GM18951 (cell line): ENCODE measurements around the gene VPS35L.
A peak's percentile ranks its signal among the peaks of the same experiment; 100 is the strongest.

Experiments used
- POLR2A ChIP-seq: IDR thresholded peaks from 4 replicates; pipeline ENCODE4 v1.6.1; 2011; ENCODE audit warnings: mild to moderate bottlenecking; ENCODE audit not compliant: insufficient read length, insufficient read depth; ENCODE audit errors: extremely low read depth
- in situ Hi-C: fragments of 300-500 bp; cut with MboI; formaldehyde crosslinking; loops from one replicate; pipeline ENCODE4 v1.12.0; 2022; ENCODE audit warnings: low sequenced_read_pairs, mixed read lengths, inconsistent platforms; ENCODE audit not compliant: unreplicated experiment

VPS35L gene, protein sequence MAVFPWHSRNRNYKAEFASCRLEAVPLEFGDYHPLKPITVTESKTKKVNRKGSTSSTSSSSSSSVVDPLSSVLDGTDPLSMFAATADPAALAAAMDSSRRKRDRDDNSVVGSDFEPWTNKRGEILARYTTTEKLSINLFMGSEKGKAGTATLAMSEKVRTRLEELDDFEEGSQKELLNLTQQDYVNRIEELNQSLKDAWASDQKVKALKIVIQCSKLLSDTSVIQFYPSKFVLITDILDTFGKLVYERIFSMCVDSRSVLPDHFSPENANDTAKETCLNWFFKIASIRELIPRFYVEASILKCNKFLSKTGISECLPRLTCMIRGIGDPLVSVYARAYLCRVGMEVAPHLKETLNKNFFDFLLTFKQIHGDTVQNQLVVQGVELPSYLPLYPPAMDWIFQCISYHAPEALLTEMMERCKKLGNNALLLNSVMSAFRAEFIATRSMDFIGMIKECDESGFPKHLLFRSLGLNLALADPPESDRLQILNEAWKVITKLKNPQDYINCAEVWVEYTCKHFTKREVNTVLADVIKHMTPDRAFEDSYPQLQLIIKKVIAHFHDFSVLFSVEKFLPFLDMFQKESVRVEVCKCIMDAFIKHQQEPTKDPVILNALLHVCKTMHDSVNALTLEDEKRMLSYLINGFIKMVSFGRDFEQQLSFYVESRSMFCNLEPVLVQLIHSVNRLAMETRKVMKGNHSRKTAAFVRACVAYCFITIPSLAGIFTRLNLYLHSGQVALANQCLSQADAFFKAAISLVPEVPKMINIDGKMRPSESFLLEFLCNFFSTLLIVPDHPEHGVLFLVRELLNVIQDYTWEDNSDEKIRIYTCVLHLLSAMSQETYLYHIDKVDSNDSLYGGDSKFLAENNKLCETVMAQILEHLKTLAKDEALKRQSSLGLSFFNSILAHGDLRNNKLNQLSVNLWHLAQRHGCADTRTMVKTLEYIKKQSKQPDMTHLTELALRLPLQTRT

DNA sequence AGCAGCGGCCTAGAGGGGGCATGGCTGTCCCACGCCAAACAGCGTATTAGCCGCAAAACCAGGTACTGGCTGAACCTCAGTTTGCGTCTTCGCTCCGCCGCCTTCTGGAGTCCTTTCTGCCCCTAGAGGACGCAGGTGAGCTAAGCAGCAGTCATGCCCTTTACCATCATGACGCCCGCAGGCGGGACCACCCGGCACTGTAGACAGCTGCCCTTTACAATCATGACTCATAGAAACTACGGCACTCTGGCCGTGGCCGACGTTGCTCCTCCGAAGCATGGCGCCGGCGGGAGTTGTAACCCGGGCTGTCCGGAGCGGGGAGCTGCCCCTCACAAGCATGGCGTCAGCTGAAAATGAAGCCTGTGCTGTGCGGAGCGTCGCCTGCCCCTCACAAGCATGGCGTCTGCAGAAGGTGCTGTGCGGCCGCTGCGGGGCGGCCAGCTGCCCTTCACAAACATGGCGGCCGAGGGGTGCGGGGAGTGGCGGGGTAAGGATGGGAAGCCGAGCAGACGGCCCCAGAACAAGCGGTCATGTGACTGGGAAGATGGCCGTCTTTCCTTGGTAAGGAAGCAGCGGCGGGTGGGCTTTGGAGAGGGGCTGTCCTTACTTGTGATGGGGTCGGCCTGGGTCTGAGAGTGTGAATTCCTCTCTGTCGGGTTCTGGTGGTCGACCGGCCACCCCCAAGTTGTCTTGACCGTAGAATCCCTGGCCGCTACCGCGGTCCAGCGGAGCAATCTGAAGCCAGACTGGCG, at the start of gene VPS35L:
TSS of gene VPS35L (plus strand) at position 518 of the 752 bp plus-strand sequence. CDS start at position 545, 27 bp downstream.
- in situ Hi-C loops = no loop called here
- peak; percentile 76 for TF ChIP-seq POLR2A

- TF ChIP-seq POLR2A = no peak
- in situ Hi-C loops = loop anchor here (10.0 kb wide), 2 partner anchors 122 to 422 kb away; no protein-coding TSS in a partner anchor
These were observed 48.5 kb upstream of the VPS35L start for GRCh38 chr16:19506965-19507364.

GRCh38 chr16:19507867-19508266, 47.6 kb upstream of the VPS35L start:
- no peak for TF ChIP-seq POLR2A
- in situ Hi-C loops = loop anchor here (10.0 kb wide), 2 partner anchors 123 to 423 kb away; no protein-coding TSS in a partner anchor

DNA sequence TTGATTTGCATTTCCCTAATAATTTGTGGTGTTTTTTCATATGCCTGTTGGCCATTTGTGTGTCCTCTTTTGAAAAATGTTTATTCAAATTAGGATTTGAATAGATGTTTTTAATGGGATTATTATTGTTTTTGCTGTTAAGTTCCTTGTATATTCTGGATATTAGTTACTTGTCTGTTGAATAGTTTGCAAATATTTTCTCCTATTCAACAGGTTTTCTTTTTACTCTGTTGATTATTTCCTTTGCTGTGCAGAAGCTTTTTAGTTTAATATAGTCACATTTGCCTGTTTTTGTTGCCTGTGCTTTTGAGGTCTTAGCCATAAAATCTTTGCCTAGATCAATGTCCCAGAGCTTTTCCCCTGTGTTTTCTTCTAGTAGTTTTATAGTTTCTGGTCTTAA, 43.2 kb upstream of the VPS35L start:
- in situ Hi-C loops = no loop called here
- no peak for TF ChIP-seq POLR2A

DNA sequence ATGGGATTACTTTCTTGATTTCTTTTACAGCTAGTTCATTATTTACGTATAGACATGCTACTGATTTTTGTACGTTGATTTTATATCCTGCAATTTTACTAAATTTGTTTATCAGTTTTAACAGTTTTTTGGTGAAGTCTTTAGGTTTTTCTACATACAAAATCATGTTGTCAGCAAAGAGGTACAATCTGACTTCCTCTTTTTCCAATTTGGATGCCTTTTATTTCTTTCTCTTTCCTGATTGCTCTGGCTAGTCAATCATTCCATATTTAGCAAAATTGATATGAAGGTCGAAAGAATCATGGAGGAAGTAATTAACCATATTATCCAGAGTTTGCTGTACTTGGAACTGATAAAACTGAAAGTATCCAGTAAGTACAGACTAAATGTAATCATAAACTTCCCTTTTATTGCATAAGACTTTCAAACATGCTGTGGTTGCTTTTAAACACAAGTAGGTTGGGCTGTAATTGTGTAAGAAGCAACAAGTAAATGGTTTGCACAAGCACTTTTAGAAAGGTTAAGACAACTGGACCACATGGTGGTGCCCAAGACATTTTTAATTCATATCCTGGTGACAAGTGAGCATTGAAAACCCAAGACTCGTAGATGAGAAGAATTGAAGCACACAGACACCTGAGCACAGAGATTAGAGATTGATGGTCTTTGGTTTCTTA, 42.0 kb upstream of the VPS35L start:
- TF ChIP-seq POLR2A = no peak
- in situ Hi-C loops = no loop called here

- no peak for TF ChIP-seq POLR2A
- in situ Hi-C loops = no loop called here
These were observed 39.7 kb upstream of the VPS35L start for GRCh38 chr16:19515757-19516156.

GRCh38 chr16:19517424-19518089, 37.9 kb upstream of the VPS35L start:
- no peak for TF ChIP-seq POLR2A
- in situ Hi-C loops = no loop called here

DNA sequence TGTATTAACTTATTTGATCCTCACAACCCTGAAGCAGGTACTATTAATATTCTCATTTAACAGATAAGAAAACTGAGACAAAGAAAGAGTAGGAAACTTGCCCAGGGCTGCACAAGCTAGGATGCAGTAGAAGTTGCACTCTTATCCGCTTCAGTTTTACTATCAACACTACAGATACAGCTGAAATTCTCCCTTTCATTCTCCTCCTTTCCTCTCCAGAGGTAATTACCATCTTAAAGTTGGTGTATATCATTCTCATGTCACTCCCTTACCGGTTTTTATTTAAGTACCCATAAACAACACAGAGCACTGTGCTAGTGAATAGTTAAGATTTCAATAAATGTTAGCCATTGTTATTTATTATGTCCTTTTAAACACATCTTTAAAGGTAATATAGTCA, 37.1 kb upstream of the VPS35L start:
- in situ Hi-C loops = no loop called here
- no peak for TF ChIP-seq POLR2A

DNA sequence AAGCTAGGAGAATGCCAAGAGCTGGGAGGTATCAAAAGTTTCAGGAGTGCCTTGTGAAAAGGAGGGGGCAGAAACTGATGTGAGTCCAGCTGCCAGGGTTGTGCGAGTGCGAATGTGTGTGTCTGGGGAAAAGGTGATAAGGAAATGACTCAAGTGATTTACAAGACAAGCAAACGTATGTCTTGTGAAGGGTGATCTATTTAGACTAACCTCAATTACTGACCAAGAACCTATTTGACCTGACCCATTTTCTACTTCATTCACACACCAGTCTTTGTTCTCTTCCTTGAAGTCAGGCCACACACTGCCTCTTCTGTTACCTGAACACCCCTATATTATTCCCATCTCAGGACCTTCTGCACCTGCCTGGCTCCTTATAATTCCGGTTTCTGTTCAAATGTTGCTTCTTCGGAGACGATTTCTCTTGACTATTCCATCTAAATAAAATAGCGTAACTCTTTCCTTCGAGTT, 34.6 kb upstream of the VPS35L start:
- in situ Hi-C loops = no loop called here
- no peak for TF ChIP-seq POLR2A

DNA sequence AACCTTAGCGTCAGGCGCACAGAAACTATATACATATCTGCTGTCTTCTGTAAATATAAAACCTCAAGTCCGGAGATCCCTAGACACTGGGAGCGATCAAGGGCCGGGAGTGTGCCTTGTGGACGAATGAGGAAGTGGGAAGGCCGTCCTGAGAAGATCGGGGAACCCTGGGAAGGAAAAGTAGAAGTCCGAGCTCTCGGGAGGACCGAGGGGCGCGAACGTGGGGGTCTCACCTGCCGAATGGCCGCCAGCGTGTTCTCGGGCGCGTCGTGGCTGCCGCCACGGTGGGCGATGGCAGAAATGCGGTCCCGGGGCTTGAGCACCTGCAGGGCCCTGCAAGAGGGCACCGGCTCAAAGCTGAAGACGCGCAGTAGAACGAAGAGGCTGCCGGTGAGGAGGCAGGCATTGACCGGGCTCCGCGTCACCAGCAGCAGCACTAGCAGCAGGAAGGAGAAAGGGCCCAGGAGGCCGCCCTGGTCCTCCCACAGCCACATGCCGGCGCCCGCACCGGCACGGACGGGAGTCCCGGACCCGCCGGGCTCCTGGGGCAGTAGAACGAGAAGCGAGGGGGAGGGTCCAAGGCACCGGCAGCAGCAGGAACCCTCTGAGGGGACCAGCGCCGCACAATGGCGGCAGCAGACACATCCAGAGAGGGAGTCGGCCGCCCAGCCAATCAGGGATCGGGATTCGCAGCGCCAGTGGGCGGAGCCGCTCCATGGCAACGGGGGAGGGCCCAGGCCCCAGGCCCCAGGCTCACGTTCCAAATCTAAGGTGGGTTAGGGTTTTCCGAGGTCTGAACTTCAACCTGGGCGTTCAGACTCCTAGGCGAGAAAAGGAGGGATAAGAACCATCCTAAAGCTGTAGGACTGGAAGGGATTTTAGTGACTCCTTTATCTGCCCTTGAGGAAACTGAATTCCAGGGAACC, 33.8 kb upstream of the VPS35L start, which contains the start of gene GDE1:
TSS of gene GDE1 (minus strand) at position 628 of the 926 bp plus-strand sequence. CDS start at position 494, 134 bp downstream.
- TF ChIP-seq POLR2A = peak; percentile 92

GRCh38 chr16:19522397-19522732, 33.1 kb upstream of the VPS35L start:
- TF ChIP-seq POLR2A = no peak
- in situ Hi-C loops = no loop called here

More for the DNA sequence above, 33.8 kb upstream of the VPS35L start, which contains the start of gene GDE1:
- in situ Hi-C loops = no loop called here

GRCh38 chr16:19522760-19523159, 32.7 kb upstream of the VPS35L start:
- in situ Hi-C loops = no loop called here
- no peak for TF ChIP-seq POLR2A
